Activated T-helper 9 cell treated with anti-CD3 and anti-CD28 coated beads, Interleukin-2, amount 50 U/mL, for 16 hours (primary cell): ENCODE results near the gene CHRNA7.
"Not testable (repeated sequence)": the region's sequence is repeated elsewhere in the genome, so short reads cannot be mapped to it uniquely, and the experiment has no call there.

Experiments used
- DNase-seq: peaks from one replicate; pipeline ENCODE4 v3.0.0-alpha.2; 2020; ENCODE audit warnings: low read depth

The CHRNA7 gene

GRCh38 chr15:32120577-32121383 lies 90.5 kb downstream of the CHRNA7 start:
- DNase-seq: no peak

- DNase-seq: no peak
Observed at GRCh38 chr15:32121384-32121695, 91.0 kb downstream of the CHRNA7 start.

GRCh38 chr15:32122013-32122412 lies 91.7 kb downstream of the CHRNA7 start:
- DNase-seq: no peak

- no peak for DNase-seq
Observed at GRCh38 chr15:32123473-32123872, 93.2 kb downstream of the CHRNA7 start.

- DNase-seq: no peak
Observed at GRCh38 chr15:32124726-32125125, 94.4 kb downstream of the CHRNA7 start.

GRCh38 chr15:32125595-32125994 lies 95.3 kb downstream of the CHRNA7 start:
- no peak for DNase-seq

GRCh38 chr15:32129815-32130214 lies 99.5 kb downstream of the CHRNA7 start:
- no peak for DNase-seq

GRCh38 chr15:32130823-32131222 lies 100.5 kb downstream of the CHRNA7 start:
- no peak for DNase-seq

- no peak for DNase-seq
Observed at GRCh38 chr15:32131803-32132202, 101.5 kb downstream of the CHRNA7 start.

GRCh38 chr15:32132859-32133258 lies 102.5 kb downstream of the CHRNA7 start:
- DNase-seq: no peak

- DNase-seq: no peak
Observed at GRCh38 chr15:32134842-32135241, 104.5 kb downstream of the CHRNA7 start.

GRCh38 chr15:32135335-32135734 lies 105.0 kb downstream of the CHRNA7 start:
- DNase-seq: no peak

GRCh38 chr15:32145512-32145911 lies 115.2 kb downstream of the CHRNA7 start:
- DNase-seq: not testable (repeated sequence)

GRCh38 chr15:32148833-32149555 lies 118.7 kb downstream of the CHRNA7 start:
- no peak for DNase-seq

- DNase-seq: no peak
Observed at GRCh38 chr15:32152574-32152973, 122.3 kb downstream of the CHRNA7 start.

GRCh38 chr15:32153868-32154623 lies 123.7 kb downstream of the CHRNA7 start:
- not testable (repeated sequence) for DNase-seq

GRCh38 chr15:32162143-32162542 lies 131.8 kb downstream of the CHRNA7 start:
- DNase-seq: not testable (repeated sequence)

GRCh38 chr15:32164065-32164464 lies 133.8 kb downstream of the CHRNA7 start:
- not testable (repeated sequence) for DNase-seq

- not testable (repeated sequence) for DNase-seq
Observed at GRCh38 chr15:32164747-32165146, 134.4 kb downstream of the CHRNA7 start.

- not testable (repeated sequence) for DNase-seq
Observed at GRCh38 chr15:32165775-32166174, 135.5 kb downstream of the CHRNA7 start.

GRCh38 chr15:32166270-32166669 lies 136.0 kb downstream of the CHRNA7 start:
- not testable (repeated sequence) for DNase-seq

- not testable (repeated sequence) for DNase-seq
Observed at GRCh38 chr15:32167913-32168312, 137.6 kb downstream of the CHRNA7 start.

- DNase-seq: not testable (repeated sequence)
Observed at GRCh38 chr15:32180579-32180978, 150.3 kb downstream of the CHRNA7 start.
